Lower leg skin (tissue), 4 donors: ENCODE measurements around the gene GUCY2D. TPM values are rescaled to one million over a fixed set of nuclear protein-coding genes. Genes with fewer than 3 reads are reported as not detected.

Source experiments
- DNase-seq, 2 donors: peaks; one replicate each; pipeline ENCODE4 v3.0.0-alpha.2; 2019; ENCODE audit warnings: low spot score in 2 of 2
- H3K4me3 ChIP-seq: fragments of 200-600 bp; sonication (generic); 2 replicates; pipeline ENCODE4 v1.5.1; 2017; ENCODE audit warnings: mild to moderate bottlenecking, low read depth; ENCODE audit not compliant: poor library complexity, severe bottlenecking
- CTCF ChIP-seq, 3 donors: fragments of 450-650 bp; IDR thresholded peaks; one replicate each; pipeline ENCODE4 v1.5.1; 2016; ENCODE audit warnings: antibody characterized with exemption in 3 of 3, mild to moderate bottlenecking in 3 of 3, moderate library complexity in 2 of 3
- POLR2A ChIP-seq, 2 donors: fragments of 450-650 bp; IDR thresholded peaks; one replicate each; pipeline ENCODE4 v1.6.1; 2016 to 2017; ENCODE audit warnings: antibody characterized with exemption in 2 of 2, mild to moderate bottlenecking in 1 of 2, moderate library complexity in 1 of 2
- WGBS, 2 donors: methylation state at CpG; one replicate each; pipeline ENCODE4 v1.1.5; 2018; 5-methylcytosine and 5-hydroxymethylcytosine counted together
- intact Hi-C: fragments of 100-400 bp; cut with DNase I; formaldehyde crosslinking; loops from one replicate; pipeline ENCODE4 v1.15.0; 2023; ENCODE audit warnings: low total_unique reads
- total RNA-seq, 4 donors: library from RNA; depleted of rRNA; stranded (reverse); fragments of >200 nt; gene quantifications; one replicate each; pipeline ENCODE4 v1.1.0, GENCODE V29; 2016

Gene GUCY2D
- total RNA-seq, 4 donors from 2014 or later, result 0.13 TPM; not detected in 3

- peak in 1 of 2 donors; percentile 82 for DNase-seq
- TF ChIP-seq POLR2A (IDR thresholded peaks at IDR 0.05) (no peak), CTCF (IDR thresholded peaks at IDR 0.05) (no peak)
- no peak overlapping the region for H3K4me3 ChIP-seq
- intact Hi-C loops, result loop anchor here (5.0 kb wide), 1 partner anchor 120 kb away; no protein-coding TSS in a partner anchor
- WGBS, 2 donors, result 69 to 71% methylated on average over 12 of the region's 12 CpGs
Measured at GRCh38 chr17:7987112-7987893, 15.1 kb upstream of the GUCY2D start.

- peak; percentile 26 to 75 for DNase-seq
- WGBS, 2 donors, result 8 to 9% methylated on average over 5 of the region's 5 CpGs
- TF ChIP-seq POLR2A (IDR thresholded peaks at IDR 0.05), result no peak
- TF ChIP-seq CTCF (IDR thresholded peaks at IDR 0.05), result peak in 1 of 3 donors; percentile 48
- intact Hi-C loops, result loop anchor here (5.0 kb wide), 1 partner anchor 121 kb away; no protein-coding TSS in a partner anchor
- H3K4me3 ChIP-seq, result no peak overlapping the region
Measured at GRCh38 chr17:7988750-7989178, 13.7 kb upstream of the GUCY2D start.

GRCh38 chr17:7989781-7990655 lies 12.4 kb upstream of the GUCY2D start:
- peak overlapping the region; percentile 46 for H3K4me3 ChIP-seq
- 3 to 5% methylated on average over 31 to 40 of the region's 59 CpGs for WGBS, 2 donors
- peak; percentile 77 to 98 for DNase-seq
- peak in 1 of 3 donors; percentile 58 for TF ChIP-seq CTCF (IDR thresholded peaks at IDR 0.05)
- TF ChIP-seq POLR2A (IDR thresholded peaks at IDR 0.05), result no peak
- intact Hi-C loops, result loop anchor here (5.0 kb wide), 3 partner anchors 78 to 248 kb away; no protein-coding TSS in a partner anchor

GRCh38 chr17:7992516-7992915 lies 9.9 kb upstream of the GUCY2D start:
- TF ChIP-seq POLR2A (IDR thresholded peaks at IDR 0.05) (no peak), CTCF (IDR thresholded peaks at IDR 0.05) (no peak)
- WGBS, 2 donors, result 79 to 83% methylated on average over 2 of the region's 2 CpGs
- no peak overlapping the region for H3K4me3 ChIP-seq
- no peak for DNase-seq
- intact Hi-C loops, result loop anchor here (5.0 kb wide), 2 partner anchors 80 to 250 kb away; no protein-coding TSS in a partner anchor

GRCh38 chr17:7992924-7993323 lies 9.5 kb upstream of the GUCY2D start:
- no peak for TF ChIP-seq CTCF (IDR thresholded peaks at IDR 0.05)
- TF ChIP-seq POLR2A (IDR thresholded peaks at IDR 0.05), result no peak
- 51 to 58% methylated on average over 3 of the region's 3 CpGs for WGBS, 2 donors
- no peak for DNase-seq
- intact Hi-C loops, result loop anchor here (5.0 kb wide), 2 partner anchors 81 to 251 kb away; no protein-coding TSS in a partner anchor
- H3K4me3 ChIP-seq, result no peak overlapping the region
